Naive thymus-derived CD4-positive, alpha-beta T cell (primary cell): ENCODE results near the gene ARID5B. TPM values are rescaled to one million over a fixed set of nuclear protein-coding genes. Genes with fewer than 3 reads are reported as not detected.

Experiments
- ATAC-seq: fragments of 150-1000 bp; cut with Tn5 transposase; 2 replicates; pipeline ENCODE4 v1.10.0; 2021; ENCODE audit warnings: mild to moderate bottlenecking, moderate library complexity
- CTCF ChIA-PET: fragments of 350-600 bp; sonication (Branson Sonifier 250); formaldehyde crosslinking; loops from one replicate; lab custom pipeline; 2021; ENCODE audit warnings: antibody characterized with exemption; lab: Charles Lee
- POLR2A ChIA-PET: fragments of 350-600 bp; sonication (Branson Sonifier 250); formaldehyde crosslinking; loops from one replicate; lab custom pipeline; 2021; ENCODE audit warnings: antibody characterized with exemption, inconsistent platforms; lab: Charles Lee
- DNase-seq, 9 donors: peaks; one replicate each; pipeline versions ENCODE4 v3.0.0 to v3.0.0-alpha.2; 2020 to 2022; ENCODE audit warnings: mixed read lengths in 1 of 9
- H3K27ac ChIP-seq: one replicate; pipeline ENCODE4 v1.7.0; 2013; ENCODE audit warnings: mild to moderate bottlenecking, low read depth, low read length, moderate library complexity
- H3K27me3 ChIP-seq, 2 donors: one replicate each; pipeline ENCODE4 v1.7.0; 2013; ENCODE audit warnings: low read length in 2 of 2, mild to moderate bottlenecking in 2 of 2, moderate library complexity in 2 of 2; ENCODE audit not compliant: control insufficient read depth in 2 of 2, insufficient read depth in 2 of 2
- H3K36me3 ChIP-seq, 3 experiments: 1 replicate in 2 of 3; 2 replicates in 1 of 3; pipeline ENCODE4 v1.7.0; 2013; ENCODE audit warnings: low read length in 3 of 3, mild to moderate bottlenecking in 3 of 3, moderate library complexity in 1 of 3; ENCODE audit not compliant: insufficient read depth in 3 of 3, control insufficient read depth in 2 of 3
- H3K4me1 ChIP-seq, 2 donors: one replicate each; pipeline ENCODE4 v1.7.0; 2013; ENCODE audit warnings: low read length in 2 of 2, mild to moderate bottlenecking in 2 of 2, moderate library complexity in 1 of 2; ENCODE audit not compliant: control insufficient read depth in 2 of 2, insufficient read depth in 2 of 2
- H3K4me3 ChIP-seq: 2 replicates; pipeline ENCODE4 v1.7.0; 2013; ENCODE audit warnings: mild to moderate bottlenecking, low read length
- H3K9me3 ChIP-seq, 3 experiments: 1 replicate in 2 of 3; 2 replicates in 1 of 3; pipeline ENCODE4 v1.7.0; 2013; ENCODE audit warnings: low read length in 3 of 3; ENCODE audit not compliant: control insufficient read depth in 2 of 3
- H3K27ac Mint-ChIP-seq, 9 donors: one replicate each; pipeline ENCODE4 v1.8.0; 2020 to 2022; ENCODE audit warnings: mixed read lengths in 9 of 9, mild to moderate bottlenecking in 8 of 9, moderate library complexity in 5 of 9, inconsistent platforms in 2 of 9
- H3K27me3 Mint-ChIP-seq, 5 donors: one replicate each; pipeline ENCODE4 v1.8.0; 2021 to 2022; ENCODE audit warnings: mixed read lengths in 5 of 5, mild to moderate bottlenecking in 1 of 5
- H3K36me3 Mint-ChIP-seq, 5 donors: one replicate each; pipeline ENCODE4 v1.8.0; 2020 to 2022; ENCODE audit warnings: mixed read lengths in 5 of 5, mild to moderate bottlenecking in 3 of 5, inconsistent platforms in 1 of 5
- H3K4me1 Mint-ChIP-seq, 7 donors: one replicate each; pipeline ENCODE4 v1.8.0; 2020 to 2022; ENCODE audit warnings: mixed read lengths in 7 of 7, mild to moderate bottlenecking in 3 of 7, inconsistent platforms in 1 of 7
- H3K4me3 Mint-ChIP-seq, 10 donors: one replicate each; pipeline ENCODE4 v1.8.0; 2020 to 2022; ENCODE audit warnings: mild to moderate bottlenecking in 10 of 10, mixed read lengths in 10 of 10, moderate library complexity in 6 of 10, inconsistent platforms in 2 of 10
- H3K9me3 Mint-ChIP-seq, 11 donors: one replicate each; pipeline ENCODE4 v1.8.0; 2020 to 2022; ENCODE audit warnings: mixed read lengths in 11 of 11, mild to moderate bottlenecking in 4 of 11, inconsistent platforms in 1 of 11, moderate library complexity in 1 of 11
- intact Hi-C, 2 donors: fragments of 100-400 bp; cut with micrococcal nuclease; formaldehyde crosslinking; loops; one replicate each; pipeline ENCODE4 v1.15.1; 2023
- polyA plus RNA-seq, 2 donors: library from polyadenylated mRNA; unstranded; fragments of 300-500 nt; fragmentation: Illumina TruSeq; gene quantifications; one replicate each; pipeline ENCODE4 v1.2.3, GENCODE V29; 2021
- total RNA-seq, 6 experiments: library from RNA in 5 of 6; stranded (reverse) in 5 of 6; gene quantifications; 1 replicate in 5 of 6; 2 replicates in 1 of 6; pipeline ENCODE4 v1.2.3 and lab custom pipeline; 2021 to 2026

The ARID5B gene
- total and polyA plus RNA-seq, 7 experiments from 2014 or later: 18.6 to 60.8 (median 47.4) TPM

- peaks cover 13 to 76% (median 34%) of the 10 kb centered on the region in 7 donors for H3K4me1 Mint-ChIP-seq
- ChIA-PET CTCF (no interaction called here), POLR2A (interaction anchor here (0.5 kb wide), 1 partner anchor 459 kb away, joined by 3 read pairs; no protein-coding TSS in a partner anchor)
- no peaks in the 10 kb centered on the region for H3K27me3 Mint-ChIP-seq
- ATAC-seq (no peak), DNase-seq (no peak)
- H3K27ac Mint-ChIP-seq: peak overlapping the region in 2 of 9 donors; percentile 75 to 84
- Histone ChIP-seq H3K4me3 (no peak overlapping the region), H3K9me3 (no peaks in the 10 kb centered on the region), H3K27me3 (no peaks in the 10 kb centered on the region), H3K36me3 (no peaks in the 10 kb centered on the region), H3K4me1 (peaks cover 0 to 42% of the 10 kb centered on the region in 2 donors), H3K27ac (no peak overlapping the region)
- H3K36me3 Mint-ChIP-seq: peaks cover 14 to 60% (median 51%) of the 10 kb centered on the region in 5 donors
- peak overlapping the region in 1 of 10 donors; percentile 33 for H3K4me3 Mint-ChIP-seq
- H3K9me3 Mint-ChIP-seq: no peaks in the 10 kb centered on the region
- intact Hi-C loops: no loop called here
Observed at GRCh38 chr10:61964059-61964709, 62.7 kb downstream of the ARID5B start.

GRCh38 chr10:61964949-61965702 is 63.6 kb downstream of the ARID5B start:
- no peak overlapping the region for H3K4me3 ChIP-seq
- intact Hi-C loops: no loop called here
- H3K4me1 Mint-ChIP-seq: peaks cover 13 to 78% (median 34%) of the 10 kb centered on the region in 7 donors

GRCh38 chr10:61965703-61966395 is 64.3 kb downstream of the ARID5B start:
- Mint-ChIP-seq H3K9me3 (no peaks in the 10 kb centered on the region), H3K27ac (peak overlapping the region in 2 of 9 donors; percentile 23 to 63), H3K36me3 (peaks cover 14 to 64% (median 53%) of the 10 kb centered on the region in 5 donors), H3K4me1 (peaks cover 20 to 80% (median 41%) of the 10 kb centered on the region in 7 donors), H3K27me3 (no peaks in the 10 kb centered on the region), H3K4me3 (no peak overlapping the region)
- CTCF ChIA-PET: interaction anchor here (0.5 kb wide), 1 partner anchor 96 kb away, joined by 4 read pairs; no protein-coding TSS in a partner anchor
- ATAC-seq (no peak), DNase-seq (no peak)
- intact Hi-C loops: loop anchor here in 1 of 2 donors (1.0 kb wide), 1 partner anchor 26 kb away; no protein-coding TSS in a partner anchor
- POLR2A ChIA-PET: no interaction called here
- Histone ChIP-seq H3K4me3 (no peak overlapping the region), H3K9me3 (no peaks in the 10 kb centered on the region), H3K27ac (no peak overlapping the region), H3K4me1 (peaks cover 0 to 37% of the 10 kb centered on the region in 2 donors), H3K36me3 (no peaks in the 10 kb centered on the region), H3K27me3 (no peaks in the 10 kb centered on the region)

More at GRCh38 chr10:61964949-61965702, 63.6 kb downstream of the ARID5B start:
- Histone ChIP-seq H3K4me1 (peaks cover 0 to 42% of the 10 kb centered on the region in 2 donors), H3K27ac (no peak overlapping the region), H3K36me3 (no peaks in the 10 kb centered on the region), H3K27me3 (no peaks in the 10 kb centered on the region), H3K9me3 (no peaks in the 10 kb centered on the region)
- no peak overlapping the region for H3K27ac Mint-ChIP-seq
- H3K36me3 Mint-ChIP-seq: peaks cover 14 to 58% (median 53%) of the 10 kb centered on the region in 5 donors
- no peak overlapping the region for H3K4me3 Mint-ChIP-seq
- no peaks in the 10 kb centered on the region for H3K27me3 Mint-ChIP-seq
- ATAC-seq (no peak), DNase-seq (no peak)
- ChIA-PET POLR2A (no interaction called here), CTCF (interaction anchor here (0.5 kb wide), 1 partner anchor 97 kb away, joined by 4 read pairs; no protein-coding TSS in a partner anchor)
- no peaks in the 10 kb centered on the region for H3K9me3 Mint-ChIP-seq

GRCh38 chr10:61967298-61967697 is 65.8 kb downstream of the ARID5B start:
- Mint-ChIP-seq H3K4me1 (peaks cover 15 to 75% (median 43%) of the 10 kb centered on the region in 7 donors), H3K27me3 (no peaks in the 10 kb centered on the region), H3K9me3 (no peaks in the 10 kb centered on the region), H3K36me3 (peaks cover 13 to 62% (median 53%) of the 10 kb centered on the region in 5 donors), H3K27ac (no peak overlapping the region), H3K4me3 (no peak overlapping the region)
- intact Hi-C loops: no loop called here
- H3K4me3 ChIP-seq: no peak overlapping the region
- peaks cover 0 to 32% of the 10 kb centered on the region in 2 donors for H3K4me1 ChIP-seq
- CTCF ChIA-PET: interaction anchor here (0.6 kb wide), 1 partner anchor 14 kb away, joined by 4 read pairs; no protein-coding TSS in a partner anchor
- no peaks in the 10 kb centered on the region for H3K36me3 ChIP-seq
- POLR2A ChIA-PET: interaction anchor here (0.6 kb wide), 1 partner anchor 116 kb away, joined by 3 read pairs; no protein-coding TSS in a partner anchor
- no peak for ATAC-seq
- no peaks in the 10 kb centered on the region for H3K27me3 ChIP-seq
- no peak for DNase-seq
- H3K27ac ChIP-seq: no peak overlapping the region
- H3K9me3 ChIP-seq: no peaks in the 10 kb centered on the region

GRCh38 chr10:61970182-61971002 is 68.9 kb downstream of the ARID5B start:
- Mint-ChIP-seq H3K27ac (peak overlapping the region in 6 of 9 donors; percentile 13 to 65 (median 53)), H3K36me3 (peaks cover 9 to 59% (median 50%) of the 10 kb centered on the region in 5 donors), H3K4me1 (peaks cover 5 to 67% (median 42%) of the 10 kb centered on the region in 7 donors), H3K4me3 (peak overlapping the region in 1 of 10 donors; percentile 28), H3K27me3 (no peaks in the 10 kb centered on the region), H3K9me3 (no peaks in the 10 kb centered on the region)
- CTCF ChIA-PET: no interaction called here
- intact Hi-C loops: no loop called here
- Histone ChIP-seq H3K4me3 (no peak overlapping the region), H3K9me3 (no peaks in the 10 kb centered on the region), H3K27me3 (no peaks in the 10 kb centered on the region), H3K27ac (no peak overlapping the region), H3K36me3 (no peaks in the 10 kb centered on the region), H3K4me1 (peaks cover 0 to 14% of the 10 kb centered on the region in 2 donors)
- DNase-seq (no peak), ATAC-seq (no peak)
- POLR2A ChIA-PET: interaction anchor here (0.7 kb wide), 1 partner anchor 278 kb away, joined by 4 read pairs; no protein-coding TSS in a partner anchor
